SK-N-SH treated with all-trans-retinoic acid at 6 μM for 48 hours (cell line): ENCODE data around the gene PFKM.
"Not testable (repeated sequence)": the region's sequence is repeated elsewhere in the genome, so short reads cannot be mapped to it uniquely, and the experiment has no call there.

Experiments
- ATAC-seq: fragments of 200-7000 bp; cut with Tn5 transposase; 3 replicates; pipeline ENCODE4 v1.9.1; 2020; ENCODE audit warnings: mild to moderate bottlenecking, moderate library complexity
- ARNTL ChIP-seq: fragments of 450-650 bp; formaldehyde crosslinking; IDR thresholded peaks from 2 replicates; pipeline ENCODE4 v1.5.0; 2020; ENCODE audit warnings: low read depth, mild to moderate bottlenecking, moderate library complexity, borderline replicate concordance
- BACH2 ChIP-seq: fragments of 250-450 bp; sonication (Bioruptor Pico); IDR thresholded peaks from 2 replicates; pipeline ENCODE4 v1.9.0; 2021; ENCODE audit warnings: mild to moderate bottlenecking, borderline replicate concordance
- ESRRG ChIP-seq: fragments of 250-450 bp; sonication (Bioruptor Pico); IDR thresholded peaks from 2 replicates; pipeline ENCODE4 v1.6.1; 2021; ENCODE audit warnings: mild to moderate bottlenecking
- ISL1 ChIP-seq: fragments of 250-450 bp; sonication (Bioruptor Pico); IDR thresholded peaks from 2 replicates; pipeline ENCODE4 v2.1.2; 2022; ENCODE audit warnings: mild to moderate bottlenecking, moderate library complexity
- OSR1 ChIP-seq: fragments of 250-450 bp; sonication (Bioruptor Pico); IDR thresholded peaks from 2 replicates; pipeline ENCODE4 v1.8.0; 2022; ENCODE audit warnings: moderate library complexity, mild to moderate bottlenecking, inconsistent platforms
- PPARA ChIP-seq: fragments of 250-450 bp; sonication (Bioruptor Pico); IDR thresholded peaks from 2 replicates; pipeline ENCODE4 v1.5.0; 2020; ENCODE audit warnings: mild to moderate bottlenecking, borderline replicate concordance
- RARB ChIP-seq: fragments of 250-450 bp; sonication (Bioruptor Pico); IDR thresholded peaks from 2 replicates; pipeline ENCODE4 v1.8.0; 2021; ENCODE audit warnings: mild to moderate bottlenecking, moderate library complexity
- SNAI2 ChIP-seq: fragments of 250-450 bp; sonication (Bioruptor Pico); IDR thresholded peaks from 2 replicates; pipeline ENCODE4 v1.5.0; 2020; ENCODE audit warnings: mild to moderate bottlenecking, moderate library complexity
- TCF4 ChIP-seq: fragments of 250-450 bp; sonication (Bioruptor Pico); IDR thresholded peaks from 2 replicates; pipeline ENCODE4 v1.8.0; 2021; ENCODE audit warnings: mild to moderate bottlenecking, moderate library complexity, borderline replicate concordance
- TSHZ2 ChIP-seq: fragments of 250-450 bp; sonication (Bioruptor Pico); IDR thresholded peaks from 2 replicates; pipeline ENCODE4 v1.5.0; 2020; ENCODE audit warnings: mild to moderate bottlenecking, moderate library complexity
- ZC3H10 ChIP-seq: fragments of 250-450 bp; sonication (Bioruptor Pico); IDR thresholded peaks from 2 replicates; pipeline ENCODE4 v1.5.1; 2021; ENCODE audit warnings: mild to moderate bottlenecking, moderate library complexity
- ZFP3 ChIP-seq: fragments of 250-450 bp; sonication (Bioruptor Pico); IDR thresholded peaks from 2 replicates; pipeline ENCODE4 v1.5.0; 2020; ENCODE audit warnings: mild to moderate bottlenecking, moderate library complexity
- ZFP30 ChIP-seq: fragments of 450-650 bp; formaldehyde crosslinking; IDR thresholded peaks from 2 replicates; pipeline ENCODE4 v1.5.0; 2022; ENCODE audit warnings: mild to moderate bottlenecking, moderate library complexity
- ZNF565 ChIP-seq: fragments of 450-650 bp; formaldehyde crosslinking; conservative IDR thresholded peaks from 2 replicates; pipeline ENCODE4 v1.5.0; 2020; ENCODE audit warnings: low read depth, mild to moderate bottlenecking, moderate library complexity
- ZNF70 ChIP-seq: fragments of 450-650 bp; formaldehyde crosslinking; IDR thresholded peaks from 2 replicates; pipeline ENCODE4 v1.5.0; 2020; ENCODE audit warnings: mild to moderate bottlenecking, moderate library complexity
- TF ChIP-seq, protein P1 (sequence below): fragments of 250-450 bp; sonication (Bioruptor Pico); IDR thresholded peaks from 2 replicates; pipeline ENCODE4 v1.5.1; 2020; ENCODE audit warnings: low read depth, mild to moderate bottlenecking, moderate library complexity
- TF ChIP-seq, protein P2 (sequence below): fragments of 250-450 bp; sonication (Bioruptor Pico); IDR thresholded peaks from 2 replicates; pipeline ENCODE4 v1.8.0; 2020; ENCODE audit warnings: mild to moderate bottlenecking, moderate library complexity, borderline replicate concordance
- TF ChIP-seq, protein P3 (sequence below): fragments of 250-450 bp; sonication (Bioruptor Pico); IDR thresholded peaks from 2 replicates; pipeline ENCODE4 v1.5.1; 2021; ENCODE audit warnings: mild to moderate bottlenecking, moderate library complexity

The PFKM gene

GRCh38 chr12:48145981-48146380 lies 26.8 kb downstream of the PFKM start:
- no peak for TF ChIP-seq ZNF565 (CRISPR knock-in tag)
- TF ChIP-seq, protein P1, sequence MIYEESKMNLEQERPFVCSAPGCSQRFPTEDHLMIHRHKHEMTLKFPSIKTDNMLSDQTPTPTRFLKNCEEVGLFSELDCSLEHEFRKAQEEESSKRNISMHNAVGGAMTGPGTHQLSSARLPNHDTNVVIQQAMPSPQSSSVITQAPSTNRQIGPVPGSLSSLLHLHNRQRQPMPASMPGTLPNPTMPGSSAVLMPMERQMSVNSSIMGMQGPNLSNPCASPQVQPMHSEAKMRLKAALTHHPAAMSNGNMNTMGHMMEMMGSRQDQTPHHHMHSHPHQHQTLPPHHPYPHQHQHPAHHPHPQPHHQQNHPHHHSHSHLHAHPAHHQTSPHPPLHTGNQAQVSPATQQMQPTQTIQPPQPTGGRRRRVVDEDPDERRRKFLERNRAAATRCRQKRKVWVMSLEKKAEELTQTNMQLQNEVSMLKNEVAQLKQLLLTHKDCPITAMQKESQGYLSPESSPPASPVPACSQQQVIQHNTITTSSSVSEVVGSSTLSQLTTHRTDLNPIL (CRISPR knock-in tag) = no peak
- no peak for TF ChIP-seq ZFP30 (CRISPR knock-in tag)
- TF ChIP-seq ISL1 (CRISPR knock-in tag) = no peak
- no peak for TF ChIP-seq ARNTL
- TF ChIP-seq ESRRG (CRISPR knock-in tag) = no peak
- TF ChIP-seq, protein P2, sequence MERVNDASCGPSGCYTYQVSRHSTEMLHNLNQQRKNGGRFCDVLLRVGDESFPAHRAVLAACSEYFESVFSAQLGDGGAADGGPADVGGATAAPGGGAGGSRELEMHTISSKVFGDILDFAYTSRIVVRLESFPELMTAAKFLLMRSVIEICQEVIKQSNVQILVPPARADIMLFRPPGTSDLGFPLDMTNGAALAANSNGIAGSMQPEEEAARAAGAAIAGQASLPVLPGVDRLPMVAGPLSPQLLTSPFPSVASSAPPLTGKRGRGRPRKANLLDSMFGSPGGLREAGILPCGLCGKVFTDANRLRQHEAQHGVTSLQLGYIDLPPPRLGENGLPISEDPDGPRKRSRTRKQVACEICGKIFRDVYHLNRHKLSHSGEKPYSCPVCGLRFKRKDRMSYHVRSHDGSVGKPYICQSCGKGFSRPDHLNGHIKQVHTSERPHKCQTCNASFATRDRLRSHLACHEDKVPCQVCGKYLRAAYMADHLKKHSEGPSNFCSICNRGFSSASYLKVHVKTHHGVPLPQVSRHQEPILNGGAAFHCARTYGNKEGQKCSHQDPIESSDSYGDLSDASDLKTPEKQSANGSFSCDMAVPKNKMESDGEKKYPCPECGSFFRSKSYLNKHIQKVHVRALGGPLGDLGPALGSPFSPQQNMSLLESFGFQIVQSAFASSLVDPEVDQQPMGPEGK (CRISPR knock-in tag) = no peak
- no peak for TF ChIP-seq PPARA (CRISPR knock-in tag)
- TF ChIP-seq ZFP3 (CRISPR knock-in tag) = no peak
- TF ChIP-seq SNAI2 (CRISPR knock-in tag) = no peak
- TF ChIP-seq OSR1 (CRISPR knock-in tag) = no peak
- TF ChIP-seq RARB (CRISPR knock-in tag) = no peak
- no peak for ATAC-seq

DNA sequence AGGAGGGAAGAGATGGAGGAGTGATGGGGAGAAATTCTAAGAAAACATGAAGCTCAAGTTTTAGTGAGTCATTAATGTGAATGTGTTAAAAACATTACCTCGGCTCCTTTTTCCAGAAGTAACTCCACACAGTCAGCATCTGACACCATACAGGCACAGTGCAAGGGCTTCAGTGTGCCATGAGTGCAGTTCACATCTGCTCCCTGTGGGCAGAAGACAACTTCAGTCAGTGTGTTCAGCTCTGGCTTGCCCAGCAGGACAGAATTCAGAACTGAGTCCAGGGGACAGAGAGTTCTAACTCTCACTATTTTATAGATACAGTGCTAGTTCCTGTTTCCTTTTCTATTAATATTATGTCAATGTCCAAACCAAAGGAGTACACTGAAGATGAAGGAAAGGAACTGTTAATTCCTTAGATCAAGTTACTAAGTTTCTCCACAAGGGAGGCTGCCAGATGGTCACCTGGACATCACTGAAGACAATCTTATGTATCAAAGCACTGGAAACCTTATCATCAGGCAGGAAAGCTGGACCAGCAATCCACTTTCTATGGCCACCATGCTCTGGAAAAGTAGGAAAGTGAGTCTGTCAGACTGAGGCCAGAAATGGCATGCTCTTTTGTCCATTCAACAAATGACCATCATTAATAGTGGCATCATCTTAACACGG lies 32.1 kb downstream of the PFKM start:
- no peak for ATAC-seq

GRCh38 chr12:48155786-48156185 lies 36.6 kb downstream of the PFKM start:
- not testable (repeated sequence) for ATAC-seq

More for the DNA sequence above, 32.1 kb downstream of the PFKM start:
- no peak for TF ChIP-seq ZNF70 (CRISPR knock-in tag)
- no peak for TF ChIP-seq ISL1 (CRISPR knock-in tag)
- TF ChIP-seq BACH2 (CRISPR knock-in tag) = no peak
- TF ChIP-seq ZFP3 (CRISPR knock-in tag) = no peak
- TF ChIP-seq TCF4 (CRISPR knock-in tag) = no peak
- TF ChIP-seq OSR1 (CRISPR knock-in tag) = no peak
- no peak for TF ChIP-seq PPARA (CRISPR knock-in tag)
- TF ChIP-seq ZC3H10 (CRISPR knock-in tag) = no peak
- TF ChIP-seq RARB (CRISPR knock-in tag) = no peak
- TF ChIP-seq, protein P3, sequence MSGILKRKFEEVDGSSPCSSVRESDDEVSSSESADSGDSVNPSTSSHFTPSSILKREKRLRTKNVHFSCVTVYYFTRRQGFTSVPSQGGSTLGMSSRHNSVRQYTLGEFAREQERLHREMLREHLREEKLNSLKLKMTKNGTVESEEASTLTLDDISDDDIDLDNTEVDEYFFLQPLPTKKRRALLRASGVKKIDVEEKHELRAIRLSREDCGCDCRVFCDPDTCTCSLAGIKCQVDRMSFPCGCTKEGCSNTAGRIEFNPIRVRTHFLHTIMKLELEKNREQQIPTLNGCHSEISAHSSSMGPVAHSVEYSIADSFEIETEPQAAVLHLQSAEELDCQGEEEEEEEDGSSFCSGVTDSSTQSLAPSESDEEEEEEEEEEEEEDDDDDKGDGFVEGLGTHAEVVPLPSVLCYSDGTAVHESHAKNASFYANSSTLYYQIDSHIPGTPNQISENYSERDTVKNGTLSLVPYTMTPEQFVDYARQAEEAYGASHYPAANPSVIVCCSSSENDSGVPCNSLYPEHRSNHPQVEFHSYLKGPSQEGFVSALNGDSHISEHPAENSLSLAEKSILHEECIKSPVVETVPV = no peak
- no peak for TF ChIP-seq SNAI2 (CRISPR knock-in tag)
- TF ChIP-seq ZFP30 (CRISPR knock-in tag) = no peak

DNA sequence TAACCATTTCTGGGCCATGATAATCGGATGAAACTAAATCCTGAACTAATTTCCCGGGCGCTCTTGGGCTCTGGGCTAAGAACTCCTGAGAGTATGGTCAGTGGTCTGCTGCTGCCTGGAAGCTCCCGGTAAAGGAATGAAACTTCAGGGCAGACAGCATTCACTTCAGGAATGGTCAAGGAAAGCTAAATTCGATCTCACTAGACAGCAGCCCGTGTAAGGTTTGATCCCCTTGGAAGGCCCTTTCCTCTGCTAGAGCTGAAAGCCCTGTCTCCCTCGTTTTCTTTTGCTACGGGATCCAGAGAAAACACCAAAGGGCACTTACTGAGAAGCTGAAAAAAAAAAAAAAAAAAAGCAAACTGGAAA lies 37.5 kb downstream of the PFKM start:
- peak; percentile 26 for ATAC-seq
- TF ChIP-seq ZFP30 (CRISPR knock-in tag) (no peak), TSHZ2 (CRISPR knock-in tag) (no peak)
- TF ChIP-seq, protein P2 (CRISPR knock-in tag) = no peak
- TF ChIP-seq, all 23 proteins: peak for 0
